ENCODE data around the gene YJEFN3.

GRCh38 chr19:19535311-19536191 lies 6.8 kb downstream of the YJEFN3 start:
- TF ChIP-seq CTCF (IDR thresholded peaks at IDR 0.05) (no peak), POLR2A (IDR thresholded peaks at IDR 0.05) (no peak)

Measured in body of pancreas (tissue), 4 donors.